ENCODE data around the gene MYCN.

DNA sequence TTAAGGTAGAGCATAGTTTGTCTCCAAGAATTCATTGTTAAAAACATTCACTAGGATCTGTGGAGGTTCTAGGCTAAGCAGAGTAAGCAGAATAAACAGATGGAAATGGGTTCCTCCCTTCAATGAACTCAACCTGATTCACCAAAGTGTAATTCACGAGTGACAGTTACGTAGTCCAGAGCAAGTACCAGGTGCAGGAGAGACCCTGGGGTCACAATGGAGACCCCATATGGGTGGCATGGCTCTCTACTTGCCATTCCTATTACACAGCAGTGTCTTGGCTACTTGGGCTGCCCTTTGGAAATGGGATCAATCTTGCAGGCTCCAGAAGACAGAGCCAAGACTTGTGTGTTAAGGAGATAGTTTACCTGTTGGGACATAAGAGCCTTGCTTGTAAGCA is 7.1 kb downstream of the MYCN start:
- TF ChIP-seq, protein P1, sequence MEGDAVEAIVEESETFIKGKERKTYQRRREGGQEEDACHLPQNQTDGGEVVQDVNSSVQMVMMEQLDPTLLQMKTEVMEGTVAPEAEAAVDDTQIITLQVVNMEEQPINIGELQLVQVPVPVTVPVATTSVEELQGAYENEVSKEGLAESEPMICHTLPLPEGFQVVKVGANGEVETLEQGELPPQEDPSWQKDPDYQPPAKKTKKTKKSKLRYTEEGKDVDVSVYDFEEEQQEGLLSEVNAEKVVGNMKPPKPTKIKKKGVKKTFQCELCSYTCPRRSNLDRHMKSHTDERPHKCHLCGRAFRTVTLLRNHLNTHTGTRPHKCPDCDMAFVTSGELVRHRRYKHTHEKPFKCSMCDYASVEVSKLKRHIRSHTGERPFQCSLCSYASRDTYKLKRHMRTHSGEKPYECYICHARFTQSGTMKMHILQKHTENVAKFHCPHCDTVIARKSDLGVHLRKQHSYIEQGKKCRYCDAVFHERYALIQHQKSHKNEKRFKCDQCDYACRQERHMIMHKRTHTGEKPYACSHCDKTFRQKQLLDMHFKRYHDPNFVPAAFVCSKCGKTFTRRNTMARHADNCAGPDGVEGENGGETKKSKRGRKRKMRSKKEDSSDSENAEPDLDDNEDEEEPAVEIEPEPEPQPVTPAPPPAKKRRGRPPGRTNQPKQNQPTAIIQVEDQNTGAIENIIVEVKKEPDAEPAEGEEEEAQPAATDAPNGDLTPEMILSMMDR (optimal IDR thresholded peaks at IDR 0.05 in 1 of 3, IDR thresholded peaks at IDR 0.05 in 1 of 3, conservative IDR thresholded peaks at IDR 0.05 in 1 of 3; ENCODE audit: extremely low read depth in 1 of 3, insufficient read depth in 2 of 3, low read length in 3 of 3), result no peak
- TF ChIP-seq EZH2 (IDR thresholded peaks at IDR 0.05; ENCODE audit: low read length), result no peak

Data from keratinocyte (primary cell).